Breast epithelium (tissue), 3 donors: ENCODE results near the gene NDUFS3.

ENCODE experiments used
- POLR2A ChIP-seq: fragments of 450-650 bp; IDR thresholded peaks from one replicate; pipeline ENCODE4 v1.6.1; 2016; ENCODE audit warnings: antibody characterized with exemption, mild to moderate bottlenecking, moderate library complexity
- TF ChIP-seq, protein P1 (sequence below), 3 donors: fragments of 450-650 bp; IDR thresholded peaks; one replicate each; pipeline ENCODE4 v1.5.1; 2016 to 2017; ENCODE audit warnings: antibody characterized with exemption in 3 of 3, mild to moderate bottlenecking in 3 of 3, moderate library complexity in 3 of 3

DNA sequence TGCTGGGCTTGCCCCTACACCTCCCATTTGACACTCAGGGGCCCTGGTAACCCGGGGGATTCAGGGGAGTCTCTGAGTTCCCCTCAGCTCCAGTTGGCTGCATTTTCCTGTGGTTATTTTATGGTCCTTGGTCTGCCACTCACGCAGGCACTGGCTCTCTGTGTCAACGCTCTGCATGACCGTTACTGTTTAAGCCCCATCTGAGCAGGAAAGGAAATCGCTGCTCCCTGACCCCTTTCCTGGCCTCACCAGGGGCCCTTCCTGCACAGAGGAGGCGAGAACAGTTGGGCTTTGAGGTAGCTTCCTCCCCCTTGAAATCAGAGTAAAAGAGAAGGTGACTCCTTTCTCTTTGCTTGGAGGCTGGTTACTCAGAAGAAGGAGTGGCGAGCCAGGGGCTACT, 12.9 kb downstream of the NDUFS3 start:
- TF ChIP-seq POLR2A = no peak
- TF ChIP-seq, protein P1, sequence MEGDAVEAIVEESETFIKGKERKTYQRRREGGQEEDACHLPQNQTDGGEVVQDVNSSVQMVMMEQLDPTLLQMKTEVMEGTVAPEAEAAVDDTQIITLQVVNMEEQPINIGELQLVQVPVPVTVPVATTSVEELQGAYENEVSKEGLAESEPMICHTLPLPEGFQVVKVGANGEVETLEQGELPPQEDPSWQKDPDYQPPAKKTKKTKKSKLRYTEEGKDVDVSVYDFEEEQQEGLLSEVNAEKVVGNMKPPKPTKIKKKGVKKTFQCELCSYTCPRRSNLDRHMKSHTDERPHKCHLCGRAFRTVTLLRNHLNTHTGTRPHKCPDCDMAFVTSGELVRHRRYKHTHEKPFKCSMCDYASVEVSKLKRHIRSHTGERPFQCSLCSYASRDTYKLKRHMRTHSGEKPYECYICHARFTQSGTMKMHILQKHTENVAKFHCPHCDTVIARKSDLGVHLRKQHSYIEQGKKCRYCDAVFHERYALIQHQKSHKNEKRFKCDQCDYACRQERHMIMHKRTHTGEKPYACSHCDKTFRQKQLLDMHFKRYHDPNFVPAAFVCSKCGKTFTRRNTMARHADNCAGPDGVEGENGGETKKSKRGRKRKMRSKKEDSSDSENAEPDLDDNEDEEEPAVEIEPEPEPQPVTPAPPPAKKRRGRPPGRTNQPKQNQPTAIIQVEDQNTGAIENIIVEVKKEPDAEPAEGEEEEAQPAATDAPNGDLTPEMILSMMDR (IDR thresholded peaks at IDR 0.05) = no peak
